HG03520 (cell line): Measurements from ENCODE around the gene PAN2.
A peak's percentile ranks its signal among the peaks of the same experiment; 100 is the strongest.
"Not testable (repeated sequence)": the region's sequence is repeated elsewhere in the genome, so short reads cannot be mapped to it uniquely, and the experiment has no call there.

Source experiments
- ATAC-seq: cut with Tn5 transposase; IDR thresholded peaks from one replicate; pipeline ENCODE4 v1.9.1; 2021; ENCODE audit warnings: mild to moderate bottlenecking, moderate library complexity; ENCODE audit not compliant: unreplicated experiment

The PAN2 gene

DNA sequence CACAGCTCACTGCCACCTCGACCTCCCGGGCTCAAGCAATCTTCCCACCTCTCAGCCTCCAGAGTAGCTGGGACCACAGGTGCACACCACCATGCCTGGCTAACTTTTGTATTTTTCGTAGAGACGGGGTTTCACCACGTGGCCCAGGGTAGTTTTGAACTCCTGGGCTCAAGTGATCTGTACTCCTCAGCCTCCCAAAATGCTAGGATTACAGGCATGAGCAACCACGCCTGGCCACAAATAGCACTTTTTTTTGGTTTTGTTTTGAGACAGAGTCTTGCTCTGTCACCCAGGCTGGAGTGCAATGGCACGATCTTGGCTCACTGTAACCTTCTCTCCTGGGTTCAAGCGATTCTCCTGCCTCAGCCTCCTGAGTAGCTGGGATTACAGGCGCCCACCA is 13.5 kb upstream of the PAN2 start:
- ATAC-seq = not testable (repeated sequence)

DNA sequence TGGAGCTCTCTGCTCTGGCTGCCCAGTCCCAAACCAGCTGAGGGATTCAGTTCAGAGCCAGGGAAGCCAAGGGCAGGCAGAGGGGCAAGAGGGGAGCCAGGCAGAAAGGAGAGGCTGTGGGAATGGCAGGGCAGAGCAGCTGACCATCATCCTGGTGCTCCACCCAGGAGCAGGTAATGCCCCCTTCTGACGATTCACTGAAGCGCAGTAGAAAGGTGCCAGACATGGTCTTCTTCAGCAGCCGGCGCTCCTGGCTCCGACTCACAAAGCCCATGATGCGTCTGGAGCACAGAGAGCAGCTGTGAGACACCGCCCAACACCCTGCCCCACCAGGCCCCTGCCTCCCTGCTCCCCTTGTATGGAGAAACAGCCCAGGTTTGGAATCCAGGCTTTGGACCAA is 12.9 kb upstream of the PAN2 start:
- ATAC-seq = no peak

DNA sequence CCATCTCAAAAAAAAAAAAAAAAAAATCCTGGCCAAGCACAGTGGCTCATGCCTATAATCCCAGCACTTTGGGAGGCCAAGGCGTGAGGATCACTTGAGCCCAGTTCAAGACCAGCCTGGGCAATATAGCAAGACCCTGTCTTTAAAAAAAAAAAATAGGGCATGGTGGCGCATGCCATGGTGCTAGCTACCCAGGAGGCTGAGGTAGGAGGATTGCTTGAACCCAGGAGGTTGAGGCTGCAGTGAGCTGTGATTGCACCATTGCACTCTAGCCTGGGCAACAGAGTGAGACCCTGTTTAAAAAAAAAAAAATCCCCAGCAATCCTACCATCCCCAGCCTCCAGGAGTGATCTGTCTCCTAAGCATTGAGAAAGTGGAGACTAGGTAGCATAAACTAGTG is 8.5 kb upstream of the PAN2 start:
- not testable (repeated sequence) for ATAC-seq

DNA sequence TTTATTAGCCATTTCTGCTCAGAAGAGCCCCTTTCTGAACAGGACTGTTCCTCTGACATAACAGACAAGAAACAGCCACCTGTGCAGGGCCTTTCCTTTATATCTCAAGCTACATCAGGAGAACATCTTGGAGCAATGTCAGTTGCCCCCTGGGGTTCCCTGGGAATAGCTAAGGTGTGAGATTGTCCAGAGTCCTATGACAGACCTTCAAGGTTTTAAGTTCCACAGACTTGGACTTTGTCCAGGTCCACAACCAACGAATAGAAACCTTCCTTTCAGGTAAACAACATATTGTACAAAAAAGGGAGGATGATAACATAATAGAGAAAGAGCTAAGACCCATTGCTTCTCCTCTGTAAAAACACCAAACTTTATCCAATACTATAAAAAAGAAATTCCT is 7.8 kb upstream of the PAN2 start:
- ATAC-seq = no peak

DNA sequence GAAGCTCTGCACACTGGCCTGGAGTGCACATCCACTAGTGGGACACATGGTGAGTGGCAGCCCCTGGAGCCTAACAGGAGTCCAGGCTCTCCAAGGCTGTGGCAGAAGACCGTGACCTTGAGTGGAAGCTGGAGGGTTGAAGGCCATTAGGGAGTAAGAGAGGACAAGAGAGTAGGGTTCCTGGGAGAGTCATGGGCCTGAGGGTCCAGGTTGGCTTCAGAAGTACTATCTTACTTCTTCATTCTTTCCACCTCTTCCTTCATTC is 5.3 kb upstream of the PAN2 start:
- no peak for ATAC-seq

DNA sequence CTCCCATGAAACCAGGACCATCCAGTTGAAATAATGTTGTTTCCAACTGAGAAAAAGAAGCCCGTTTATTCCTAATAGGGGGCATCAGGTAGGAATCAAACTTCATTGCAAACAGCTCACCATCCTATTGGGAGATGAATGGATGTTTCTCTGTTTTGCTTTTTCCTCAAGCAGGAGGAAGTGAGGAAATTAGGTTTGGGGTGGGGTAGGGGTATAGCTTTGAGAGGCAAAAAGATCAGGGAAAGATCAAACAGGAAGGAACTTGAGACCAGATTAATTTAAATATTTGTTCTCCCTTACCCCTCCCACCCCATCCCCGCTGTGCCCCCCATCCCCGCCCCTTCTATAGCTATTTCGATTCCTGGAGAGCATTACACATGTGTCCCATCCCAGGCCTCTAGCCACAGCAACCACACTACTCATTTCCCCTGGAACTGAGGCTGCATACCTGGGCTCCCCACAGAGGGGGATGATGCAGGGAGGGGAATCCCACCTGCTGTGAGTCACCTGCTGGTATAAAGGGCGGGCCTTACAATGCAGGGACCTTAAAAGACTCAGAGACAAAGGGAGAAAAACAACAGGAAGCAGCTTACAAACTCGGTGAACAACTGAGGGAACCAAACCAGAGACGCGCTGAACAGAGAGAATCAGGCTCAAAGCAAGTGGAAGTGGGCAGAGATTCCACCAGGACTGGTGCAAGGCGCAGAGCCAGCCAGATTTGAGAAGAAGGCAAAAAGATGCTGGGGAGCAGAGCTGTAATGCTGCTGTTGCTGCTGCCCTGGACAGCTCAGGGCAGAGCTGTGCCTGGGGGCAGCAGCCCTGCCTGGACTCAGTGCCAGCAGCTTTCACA is 4.7 kb upstream of the PAN2 start, which contains the start of gene IL23A:
IL23A (plus strand) TSS at position 577 of the 850 bp plus-strand sequence; CDS start at position 738, 161 bp downstream.
- no peak for ATAC-seq

DNA sequence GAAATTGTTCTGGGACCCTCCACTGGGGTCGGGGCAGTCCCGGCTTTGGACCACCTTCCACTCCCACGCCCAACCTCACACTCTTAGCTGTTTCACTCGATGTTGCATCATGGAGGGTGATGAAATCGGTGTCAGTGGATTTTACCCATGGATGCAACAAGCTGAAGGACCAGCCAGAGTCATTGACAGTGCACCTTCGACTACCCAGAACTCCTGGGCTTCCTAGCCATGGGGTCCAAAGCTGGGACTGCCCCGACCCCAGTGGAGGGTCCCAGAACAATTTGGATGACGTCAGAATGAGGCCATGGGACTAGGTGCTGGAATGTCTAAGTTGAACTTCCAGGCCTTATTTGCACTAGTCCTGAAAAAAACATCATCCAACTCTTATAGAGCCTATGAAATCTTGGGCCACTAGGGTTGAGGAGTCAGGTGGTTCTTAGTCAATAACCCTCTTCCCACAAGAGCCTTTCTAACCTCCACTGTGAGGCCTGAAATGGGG is 4.0 kb upstream of the PAN2 start:
- no peak for ATAC-seq

DNA sequence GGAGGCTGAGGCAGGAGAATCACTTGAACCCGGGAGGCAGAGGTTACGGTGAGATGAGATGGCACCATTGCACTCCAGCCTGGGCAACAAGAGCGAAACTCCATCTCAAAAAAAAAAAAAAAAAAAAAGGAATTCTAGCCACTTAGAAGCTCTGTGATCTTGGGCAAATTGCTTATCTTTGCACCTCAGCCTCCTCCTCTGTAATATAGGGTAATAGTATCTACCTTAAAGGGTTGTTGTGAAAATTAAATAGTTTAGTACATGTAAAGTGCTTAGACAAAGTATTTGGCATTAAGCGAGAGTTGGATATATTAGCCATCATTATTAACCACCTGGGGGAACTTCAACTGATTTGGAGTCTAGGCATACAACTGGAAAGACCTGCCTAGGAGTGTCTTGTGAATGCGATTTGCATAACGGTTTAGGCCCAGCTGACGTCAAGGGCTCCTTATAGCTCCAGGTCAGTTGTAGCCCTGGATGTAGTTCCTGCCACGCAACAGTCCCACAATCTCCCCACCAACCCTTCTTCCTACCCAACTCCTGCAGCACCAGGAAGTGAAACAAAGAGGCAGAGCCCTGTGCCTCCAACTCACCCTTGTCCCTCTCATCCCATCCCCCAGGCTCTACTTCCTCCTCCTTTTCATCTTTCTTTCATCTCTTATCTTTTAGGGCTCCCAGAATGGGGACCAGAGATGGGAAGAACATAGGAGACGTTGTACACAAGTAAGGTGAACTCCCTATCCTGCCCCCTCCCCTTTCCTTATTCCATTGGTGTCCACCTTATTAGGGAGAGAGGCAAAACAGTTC is 2.8 kb upstream of the PAN2 start:
- ATAC-seq = no peak

DNA sequence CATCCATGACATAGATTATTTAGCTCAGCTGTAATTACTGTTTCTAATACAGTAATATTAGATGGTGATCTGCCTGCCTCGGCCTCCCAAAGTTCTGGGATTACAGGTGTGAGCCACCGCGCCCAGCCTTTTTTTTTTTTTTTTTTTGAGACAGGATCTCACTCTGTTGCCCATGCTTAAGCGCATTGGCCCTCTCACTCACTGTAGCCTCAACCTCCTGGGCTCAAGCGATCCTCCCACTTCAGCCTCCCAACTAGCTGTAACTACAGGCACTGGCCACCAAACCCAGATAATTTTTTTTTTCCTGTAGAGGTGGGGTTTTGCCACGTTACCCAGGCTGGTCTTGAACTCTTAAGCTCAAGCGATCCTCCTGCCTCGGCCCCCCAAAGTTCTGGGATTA is 1.7 kb upstream of the PAN2 start:
- ATAC-seq = not testable (repeated sequence)

DNA sequence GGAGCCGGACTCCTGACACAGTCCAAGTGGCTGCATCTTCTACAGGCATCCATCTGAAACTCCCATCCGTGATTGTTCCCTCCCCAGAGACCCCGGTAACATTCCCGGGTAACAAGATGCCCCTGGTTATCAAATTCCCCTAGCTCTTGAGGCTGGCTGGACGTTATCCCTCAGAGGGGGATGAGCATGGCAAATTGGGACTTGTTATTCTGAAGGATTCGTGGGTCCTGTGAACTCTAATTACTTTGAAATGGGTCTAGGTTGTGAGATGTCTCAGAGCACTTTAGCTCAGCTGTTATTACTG is 642 bp upstream of the PAN2 start:
- no peak for ATAC-seq

DNA sequence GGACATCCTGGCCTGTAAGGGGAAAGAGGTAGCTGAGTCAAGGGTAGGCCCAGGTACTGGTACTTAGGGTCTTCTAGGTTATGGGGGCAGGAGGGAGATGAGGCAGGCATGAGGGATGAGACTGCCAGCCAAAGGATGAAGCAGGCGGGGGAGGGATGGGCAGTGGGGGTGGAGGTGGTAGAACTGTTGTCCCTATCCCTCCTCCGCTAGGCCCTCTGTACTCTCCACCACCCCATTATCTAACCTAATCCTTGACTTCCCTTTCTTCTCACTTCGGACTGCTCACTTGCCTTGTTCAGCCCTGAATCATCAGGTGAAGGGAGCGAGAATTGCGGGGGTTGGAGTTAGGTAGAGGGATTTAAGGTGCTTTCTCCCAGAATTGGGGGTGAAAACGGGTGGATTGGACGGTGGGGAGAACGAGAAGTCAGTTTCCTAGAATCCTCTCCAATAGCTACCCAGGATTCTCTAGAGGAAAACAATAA is 562 bp downstream of the PAN2 start:
- no peak for ATAC-seq

DNA sequence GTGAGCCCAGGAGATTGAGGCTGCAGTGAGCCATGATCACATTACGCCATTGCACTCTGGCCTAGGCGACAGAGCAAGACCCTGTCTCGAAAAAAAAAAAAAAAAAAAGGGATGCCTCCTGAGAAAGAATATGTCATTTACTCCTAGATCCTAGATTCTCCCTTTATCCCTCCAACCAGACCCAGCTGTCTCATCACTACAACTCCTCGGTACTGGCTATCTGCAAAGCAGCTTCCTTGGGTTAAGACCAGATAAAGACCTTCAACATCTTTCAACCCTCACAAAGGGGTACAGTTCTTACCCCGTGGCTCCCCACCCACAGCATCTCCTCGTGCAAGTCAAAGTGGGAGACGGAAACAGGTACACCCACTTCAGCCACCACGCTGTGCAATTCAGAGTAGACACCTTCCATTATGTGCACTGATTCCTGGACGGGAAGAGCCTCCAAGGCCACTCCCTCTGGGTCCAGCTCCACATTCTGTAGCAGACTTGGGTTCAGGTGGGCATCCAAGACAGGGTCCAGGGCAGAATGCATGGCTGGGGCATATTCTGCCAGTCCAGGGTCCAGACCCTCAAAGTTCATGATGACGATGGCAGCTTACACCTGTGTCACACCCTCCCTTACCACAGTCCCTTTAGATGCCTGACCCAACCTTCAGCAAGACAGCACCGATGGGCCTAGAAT is 1.1 kb downstream of the PAN2 start:
- no peak for ATAC-seq

DNA sequence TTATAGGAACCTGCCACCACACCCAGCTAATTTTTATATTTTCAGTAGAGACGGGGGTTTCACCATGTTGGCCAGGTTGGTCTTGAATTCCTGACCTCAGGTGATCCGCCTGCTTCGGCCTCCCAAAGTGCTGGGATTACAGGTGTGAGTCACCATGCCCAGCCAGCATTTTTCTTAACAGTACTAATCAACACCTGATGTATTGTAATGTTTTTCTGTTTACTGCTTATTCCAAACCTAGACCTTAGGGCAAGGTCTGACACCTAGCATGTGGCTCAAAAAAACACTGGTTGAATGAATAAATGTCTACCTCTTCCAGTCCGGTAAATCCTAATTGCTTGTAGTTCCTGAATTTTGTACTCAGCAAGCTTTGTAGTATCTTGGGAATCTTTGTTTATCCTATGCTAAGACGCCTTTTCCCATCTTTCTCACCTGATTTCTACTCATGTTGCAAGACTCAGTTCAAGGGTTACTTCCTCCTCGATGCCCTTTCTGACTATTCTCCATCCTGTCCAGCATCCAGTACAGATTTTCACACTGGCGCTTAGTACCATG is 2.8 kb downstream of the PAN2 start:
- ATAC-seq = no peak

DNA sequence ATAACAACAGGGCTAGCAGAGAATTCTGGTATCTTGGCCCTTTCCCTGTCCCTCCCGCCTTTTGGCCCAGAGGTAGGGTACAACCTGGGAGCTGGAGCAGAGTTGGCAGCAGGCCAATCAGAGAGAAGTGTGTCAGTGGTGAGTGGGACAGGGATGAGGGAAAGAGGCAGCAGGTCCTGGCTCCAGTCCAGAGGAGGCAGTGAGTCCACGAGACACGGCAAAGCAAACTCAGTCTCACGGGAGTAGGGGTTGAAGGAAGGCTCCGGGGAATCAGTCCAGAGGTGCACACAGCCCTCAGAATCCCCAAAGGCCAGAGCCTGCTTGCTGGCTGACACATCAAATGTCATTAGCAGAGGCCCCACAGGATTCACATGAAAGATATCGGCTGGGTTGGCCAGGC is 7.3 kb downstream of the PAN2 start:
- no peak for ATAC-seq

DNA sequence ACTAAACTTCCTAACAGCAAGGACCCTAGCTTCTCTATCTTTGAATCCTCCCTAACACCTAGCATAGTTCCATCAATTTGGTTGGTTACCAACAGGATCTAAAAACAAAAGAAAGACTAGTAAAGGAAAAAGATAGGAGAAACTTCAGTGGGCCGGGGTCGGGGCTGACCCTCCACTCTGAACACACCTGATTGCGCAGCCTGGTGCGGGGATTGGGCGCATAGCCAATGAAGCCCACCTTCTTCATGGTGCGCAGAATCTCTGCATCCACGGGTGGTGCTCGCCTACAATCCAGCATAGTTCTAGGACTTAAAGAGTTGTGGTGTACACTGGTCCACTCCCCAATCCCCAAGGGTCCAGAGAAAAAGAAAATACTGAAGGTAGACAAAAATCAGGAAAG is 7.7 kb downstream of the PAN2 start:
- no peak for ATAC-seq

DNA sequence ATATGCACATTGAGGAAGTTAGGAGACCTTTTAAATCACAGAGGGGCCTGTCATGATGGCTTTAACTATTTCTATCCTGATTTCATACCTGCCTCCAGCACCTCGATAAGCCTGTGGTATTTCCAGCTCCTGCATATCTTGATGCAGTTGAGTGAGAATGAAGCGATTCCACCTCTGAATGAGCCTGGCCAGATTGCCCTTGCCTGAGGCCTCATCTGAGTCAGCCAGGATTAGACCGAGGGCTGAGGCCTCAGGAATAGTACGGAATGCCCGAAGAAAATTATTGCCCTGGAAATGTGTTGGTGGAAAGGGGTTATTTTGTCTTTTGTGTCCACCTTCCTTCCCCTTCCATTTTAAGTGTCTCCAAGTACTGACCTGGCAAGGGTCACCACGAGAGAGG is 9.6 kb downstream of the PAN2 start:
- no peak for ATAC-seq

DNA sequence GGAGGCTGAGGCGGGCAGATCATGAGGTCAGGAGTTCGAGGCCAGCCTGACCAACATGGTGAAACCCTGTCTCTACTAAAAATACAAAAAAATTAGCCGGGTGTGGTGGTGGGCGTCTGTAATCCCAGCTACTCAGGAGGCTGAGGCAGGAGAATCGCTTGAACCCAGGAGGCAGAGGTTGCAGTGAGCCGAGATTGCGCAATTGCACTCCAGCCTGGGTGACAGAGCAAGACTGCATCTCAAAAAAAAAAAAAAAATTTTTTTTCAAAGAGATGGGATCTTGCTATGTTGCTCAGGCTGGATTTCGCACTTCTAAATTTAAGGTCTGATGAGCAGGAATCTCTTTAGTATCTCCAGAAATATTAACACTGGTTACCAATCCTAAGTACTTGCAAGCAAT is 12.2 kb downstream of the PAN2 start:
- ATAC-seq = not testable (repeated sequence)

DNA sequence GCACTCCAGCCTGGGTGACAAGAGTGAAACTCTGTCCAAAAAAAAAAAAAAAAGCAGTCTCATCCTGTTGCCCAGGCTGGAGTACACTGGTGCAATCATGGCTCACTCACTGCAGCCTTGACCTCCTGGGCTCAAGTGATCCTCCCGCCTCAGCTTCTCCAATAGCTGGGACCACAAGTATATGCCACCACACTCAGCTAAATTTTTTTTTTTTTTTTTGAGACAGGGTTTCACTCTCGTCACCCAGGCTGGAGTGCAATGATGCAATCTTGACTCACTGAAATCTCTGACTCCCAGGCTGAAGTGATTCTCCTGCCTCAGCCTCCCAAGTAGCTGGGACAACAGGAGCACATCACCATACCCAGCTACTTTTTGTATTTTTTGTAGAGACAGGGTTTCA is 12.8 kb downstream of the PAN2 start:
- no peak for ATAC-seq

DNA sequence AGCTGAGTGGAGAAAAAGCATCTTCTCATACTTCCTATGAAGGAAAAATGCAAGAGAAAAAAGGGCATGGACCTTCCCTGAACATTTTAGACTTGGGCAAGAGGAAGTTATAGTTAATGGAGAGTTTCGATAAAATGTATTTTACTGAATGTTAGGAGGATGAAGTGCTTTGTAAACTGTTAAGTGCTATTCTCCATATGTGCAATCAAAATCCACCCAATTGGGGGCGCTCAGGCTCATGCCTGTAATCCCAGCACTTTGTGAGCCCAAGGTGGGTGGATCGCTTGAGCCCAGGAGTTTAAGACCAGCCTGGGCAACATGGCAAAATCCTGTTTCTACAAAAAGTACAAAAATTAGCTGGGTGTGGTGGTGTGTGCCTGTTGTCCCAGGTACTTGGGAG is 16.1 kb downstream of the PAN2 start:
- ATAC-seq = no peak

DNA sequence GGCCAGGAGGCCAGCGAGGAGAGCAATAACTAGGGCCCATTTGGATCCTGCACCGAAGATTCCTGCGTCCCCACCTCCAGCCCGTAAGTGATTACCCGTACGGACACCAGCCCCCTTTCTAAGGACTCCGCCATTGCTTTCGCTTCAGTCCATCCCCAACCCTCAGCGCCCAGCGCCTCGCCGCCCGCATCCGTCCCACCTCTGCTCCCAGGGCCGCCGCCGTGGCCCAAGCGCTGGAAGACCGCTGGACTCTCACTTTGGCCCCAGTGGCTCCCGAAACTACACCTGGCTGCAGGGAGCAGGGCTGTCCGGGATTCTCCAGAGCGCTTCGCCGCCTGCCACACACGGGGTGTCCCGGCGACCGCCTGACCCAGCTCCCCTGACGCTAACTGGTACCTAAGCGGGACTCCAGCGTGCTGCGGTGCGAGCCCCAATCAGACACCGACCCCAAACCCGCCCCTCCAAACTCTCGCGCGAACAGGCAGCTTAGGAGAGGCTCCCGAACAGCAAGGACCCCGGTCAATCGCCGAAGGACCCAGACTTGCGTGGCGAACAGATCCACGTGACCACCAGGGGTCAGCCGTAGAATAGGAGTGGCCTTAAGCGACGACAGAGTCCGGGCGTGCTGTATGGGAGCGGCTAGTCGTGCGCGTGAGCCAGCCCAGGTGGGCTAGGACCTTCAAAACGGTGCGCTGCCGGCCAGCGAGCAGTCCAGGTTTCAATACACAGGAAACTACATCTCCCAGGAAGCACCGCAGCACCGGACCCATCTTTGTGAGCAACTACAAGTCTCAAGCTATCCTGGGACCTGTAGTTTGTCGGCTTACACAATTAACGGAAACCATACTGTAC is 18.0 kb downstream of the PAN2 start, which contains the start of gene CNPY2:
CNPY2 (minus strand) TSS at position 367 of the 852 bp plus-strand sequence. CDS start 771 bp downstream, outside the sequence.
- peak; percentile 82 for ATAC-seq
